Brain microvascular endothelial cell (primary cell): ENCODE measurements around the gene HSH2D.

Source experiments
- DNase-seq: peaks from one replicate; pipeline ENCODE4 v3.0.0-alpha.2; 2020
- H3K27ac ChIP-seq: fragments of 250-450 bp; sonication (Bioruptor Pico); 2 replicates; pipeline ENCODE4 v1.5.1; 2020; ENCODE audit warnings: mild to moderate bottlenecking, moderate library complexity
- H3K27me3 ChIP-seq: fragments of 250-450 bp; sonication (Bioruptor Pico); replicated peaks from 2 replicates; pipeline ENCODE4 v1.5.1; 2020; ENCODE audit warnings: mild to moderate bottlenecking
- H3K36me3 ChIP-seq: fragments of 250-450 bp; sonication (Bioruptor Pico); replicated peaks from 2 replicates; pipeline ENCODE4 v1.5.1; 2020; ENCODE audit warnings: mild to moderate bottlenecking
- H3K4me3 ChIP-seq: 2 replicates; pipeline ENCODE4 v1.5.1; 2011; ENCODE audit warnings: low read depth, mild to moderate bottlenecking, control low read depth, low read length, moderate library complexity
- CTCF ChIP-seq: IDR thresholded peaks from 2 replicates; pipeline ENCODE4 v1.5.1; 2011; ENCODE audit warnings: low read depth, mild to moderate bottlenecking, moderate library complexity, low read length, control low read depth, inconsistent platforms; ENCODE audit errors: missing control alignments
- in situ Hi-C: cut with HindIII; loops from 2 replicates; pipeline ENCODE4 v1.10.0; 2017; ENCODE audit warnings: low sequenced_read_pairs, low pct_ligation_motif_present

Gene HSH2D

GRCh38 chr19:16206046-16206605 is 62.6 kb downstream of the HSH2D start:
- peaks cover 75% of the 10 kb centered on the region for H3K36me3 ChIP-seq

DNA sequence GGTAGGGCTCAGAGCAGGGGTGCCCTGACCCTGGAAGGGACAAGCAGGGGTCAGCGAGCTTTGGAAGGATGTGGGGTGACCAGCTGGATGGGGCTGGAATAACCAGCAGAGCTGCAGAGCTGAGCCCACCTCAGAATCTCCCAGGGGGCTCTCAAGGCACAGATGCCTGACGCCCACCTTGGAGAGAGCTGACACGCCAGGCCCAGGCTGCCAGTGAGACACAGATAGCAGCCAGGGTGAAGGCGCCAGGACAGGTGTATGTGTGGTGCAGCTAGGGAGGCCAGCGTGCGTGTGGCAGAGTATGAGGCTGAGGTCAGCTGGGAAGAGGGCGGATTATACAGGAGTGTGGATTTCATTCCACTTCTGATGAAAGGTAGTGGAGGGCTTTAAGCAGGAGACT is 63.2 kb downstream of the HSH2D start:
- TF ChIP-seq CTCF: no peak
- H3K36me3 ChIP-seq: peaks cover 80% of the 10 kb centered on the region
- DNase-seq: no peak
- no peak overlapping the region for H3K27ac ChIP-seq
- in situ Hi-C loops: no loop called here
- no peak overlapping the region for H3K4me3 ChIP-seq
- no peaks in the 10 kb centered on the region for H3K27me3 ChIP-seq

More at GRCh38 chr19:16206046-16206605, 62.6 kb downstream of the HSH2D start:
- H3K4me3 ChIP-seq: no peak overlapping the region
- no peaks in the 10 kb centered on the region for H3K27me3 ChIP-seq
- no peak for DNase-seq
- no peak for TF ChIP-seq CTCF
- in situ Hi-C loops: no loop called here
- H3K27ac ChIP-seq: no peak overlapping the region

DNA sequence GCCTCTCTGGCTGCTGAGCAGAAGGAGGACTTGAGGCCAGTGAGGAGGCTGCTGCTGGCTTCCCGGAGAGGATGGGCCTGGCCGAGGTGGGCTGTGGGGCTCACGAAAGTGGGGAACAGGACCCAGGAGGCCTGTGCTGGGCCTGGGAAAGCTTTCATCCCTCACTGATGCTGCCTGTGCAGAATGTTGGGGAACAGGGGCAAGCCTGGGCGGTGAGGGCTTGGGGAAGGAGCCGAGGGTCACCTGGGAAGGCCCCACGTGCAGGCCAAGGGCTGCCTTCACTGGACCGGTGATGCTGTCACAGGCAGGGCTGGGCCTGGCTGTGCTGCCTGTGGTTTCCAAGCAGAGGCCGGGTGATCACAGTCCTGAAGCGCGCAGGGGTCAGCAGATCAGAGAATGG is 63.6 kb downstream of the HSH2D start:
- DNase-seq: no peak
- peaks cover 82% of the 10 kb centered on the region for H3K36me3 ChIP-seq
- H3K4me3 ChIP-seq: no peak overlapping the region
- TF ChIP-seq CTCF: no peak
- H3K27ac ChIP-seq: no peak overlapping the region
- H3K27me3 ChIP-seq: no peaks in the 10 kb centered on the region
- in situ Hi-C loops: no loop called here

DNA sequence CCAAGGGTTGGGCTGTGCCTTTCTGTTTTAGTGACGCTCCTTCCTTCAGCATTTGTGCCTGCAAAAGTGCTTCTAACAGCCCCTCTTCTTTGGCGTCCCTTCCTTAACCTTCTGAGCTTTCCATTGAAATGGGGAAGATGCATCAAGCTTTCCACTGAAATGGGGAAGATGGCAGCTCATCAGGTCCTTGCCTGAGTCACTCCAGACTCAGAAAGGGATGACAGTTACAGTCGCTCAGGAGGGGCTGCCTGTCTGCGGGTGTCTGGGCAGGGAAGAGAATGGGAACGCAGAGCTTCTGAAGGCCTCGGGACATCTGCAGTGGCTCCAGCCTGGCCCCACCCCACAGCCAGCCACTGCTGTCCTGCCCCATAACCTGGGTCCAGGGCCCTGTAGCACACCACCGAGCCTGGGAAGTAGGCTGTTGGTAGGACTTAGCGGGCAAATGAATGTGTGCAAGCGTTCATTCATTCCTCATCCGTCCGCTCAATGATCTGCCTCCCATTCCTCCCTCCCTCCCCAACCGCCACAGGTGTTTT is 64.1 kb downstream of the HSH2D start:
- no peak for DNase-seq
- H3K27me3 ChIP-seq: no peaks in the 10 kb centered on the region
- TF ChIP-seq CTCF: no peak
- no peak overlapping the region for H3K4me3 ChIP-seq
- H3K27ac ChIP-seq: no peak overlapping the region
- H3K36me3 ChIP-seq: peaks cover 82% of the 10 kb centered on the region
- in situ Hi-C loops: no loop called here
